MCF 10A (cell line): Measurements from ENCODE around the gene C3orf22. TPM values are rescaled to one million over a fixed set of nuclear protein-coding genes. Genes with fewer than 3 reads are reported as not detected.
A peak's percentile ranks its signal among the peaks of the same experiment; 100 is the strongest.

Experiments
- BruUV-seq: library from RNA; stranded (reverse); fragments of 400-500 nt; replicated peaks from 2 replicates; lab custom pipeline; 2021; lab: Mats Ljungman, UMichigan
- CTCF ChIA-PET: fragments of 300-600 bp; sonication (Branson Sonifier 250); formaldehyde crosslinking; extraction: SDS; loops from one replicate; lab custom pipeline; 2021; ENCODE audit warnings: antibody characterized with exemption, inconsistent platforms; lab: Yijun Ruan, JAX
- POLR2A ChIA-PET: fragments of 300-600, 350-650 bp; sonication (Branson Sonifier 250); formaldehyde crosslinking; extraction: SDS; loops from one replicate; lab custom pipeline; 2020; ENCODE audit warnings: antibody characterized with exemption, inconsistent platforms; lab: Yijun Ruan, JAX
- DNase-seq: peaks from one replicate; pipeline ENCODE4 v3.0.0-alpha.2; 2018; ENCODE audit not compliant: unreplicated experiment
- H3K27ac Mint-ChIP-seq: one replicate; pipeline ENCODE4 v1.8.0; 2022; ENCODE audit warnings: mild to moderate bottlenecking, low read depth, mixed read lengths; ENCODE audit not compliant: unreplicated experiment
- H3K27me3 Mint-ChIP-seq: one replicate; pipeline ENCODE4 v1.8.0; 2022; ENCODE audit warnings: mixed read lengths; ENCODE audit not compliant: insufficient read depth, unreplicated experiment
- H3K36me3 Mint-ChIP-seq: one replicate; pipeline ENCODE4 v1.8.0; 2022; ENCODE audit warnings: mild to moderate bottlenecking, moderate library complexity, mixed read lengths; ENCODE audit not compliant: insufficient read depth, unreplicated experiment
- H3K4me1 Mint-ChIP-seq: one replicate; pipeline ENCODE4 v1.8.0; 2022; ENCODE audit warnings: mixed read lengths; ENCODE audit not compliant: insufficient read depth, unreplicated experiment
- H3K4me3 Mint-ChIP-seq: one replicate; pipeline ENCODE4 v1.8.0; 2022; ENCODE audit warnings: mild to moderate bottlenecking, moderate library complexity, mixed read lengths; ENCODE audit not compliant: unreplicated experiment
- H3K9me3 Mint-ChIP-seq: one replicate; pipeline ENCODE4 v1.8.0; 2022; ENCODE audit warnings: mixed read lengths; ENCODE audit not compliant: unreplicated experiment
- intact Hi-C: fragments of 100-400 bp; cut with micrococcal nuclease; formaldehyde crosslinking; loops from 2 replicates; pipeline ENCODE4 v1.14.1; 2022
- total RNA-seq: library from RNA; stranded (reverse); gene quantifications from 2 replicates; pipeline ENCODE4 v1.2.3, GENCODE V29; 2022
- TF ChIP-seq, protein P1 (sequence below): fragments of 200-600 bp; IDR thresholded peaks from one replicate; pipeline ENCODE4 v1.8.0; 2022; ENCODE audit warnings: antibody characterized with exemption, mild to moderate bottlenecking; ENCODE audit not compliant: unreplicated experiment

C3orf22 gene
- total RNA-seq, 1 experiment from 2014 or later, result not detected

DNA sequence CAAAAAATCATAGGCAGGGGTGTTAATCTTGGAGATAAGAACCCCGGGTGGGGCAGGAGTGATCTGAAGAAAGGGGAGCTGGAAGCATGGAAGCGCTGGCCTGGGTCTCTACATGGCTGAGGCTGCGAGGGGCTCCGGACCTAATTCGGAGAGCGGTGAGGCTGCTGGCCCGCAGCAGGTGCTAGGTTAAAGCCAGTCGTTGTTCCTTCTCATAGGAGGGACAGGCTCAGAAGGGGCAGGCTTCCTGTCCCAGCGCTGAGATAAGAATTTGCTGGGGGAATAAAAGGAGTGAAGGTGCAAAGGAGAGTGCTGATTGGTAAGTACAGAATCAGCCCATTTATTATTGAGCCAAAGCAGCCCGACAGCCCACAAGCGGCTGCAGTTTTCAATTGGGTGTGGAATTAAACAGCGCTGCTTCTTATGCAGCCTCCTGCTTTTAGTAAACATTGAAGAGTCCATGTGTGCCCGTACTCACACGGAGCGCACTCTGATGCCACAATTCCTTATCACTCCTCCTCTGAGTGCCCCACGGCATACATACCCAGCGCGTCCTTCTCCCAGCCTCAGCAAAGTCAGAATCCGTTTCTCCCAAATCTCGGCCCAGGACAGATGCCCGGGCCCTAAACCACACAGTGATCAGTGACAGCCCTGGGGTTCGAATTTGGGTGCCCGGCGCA is 17.6 kb downstream of the C3orf22 start:
- H3K27ac Mint-ChIP-seq, result no peak overlapping the region
- POLR2A ChIA-PET, result no interaction called here
- intact Hi-C loops, result no loop called here
- no peak for DNase-seq
- TF ChIP-seq, protein P1, sequence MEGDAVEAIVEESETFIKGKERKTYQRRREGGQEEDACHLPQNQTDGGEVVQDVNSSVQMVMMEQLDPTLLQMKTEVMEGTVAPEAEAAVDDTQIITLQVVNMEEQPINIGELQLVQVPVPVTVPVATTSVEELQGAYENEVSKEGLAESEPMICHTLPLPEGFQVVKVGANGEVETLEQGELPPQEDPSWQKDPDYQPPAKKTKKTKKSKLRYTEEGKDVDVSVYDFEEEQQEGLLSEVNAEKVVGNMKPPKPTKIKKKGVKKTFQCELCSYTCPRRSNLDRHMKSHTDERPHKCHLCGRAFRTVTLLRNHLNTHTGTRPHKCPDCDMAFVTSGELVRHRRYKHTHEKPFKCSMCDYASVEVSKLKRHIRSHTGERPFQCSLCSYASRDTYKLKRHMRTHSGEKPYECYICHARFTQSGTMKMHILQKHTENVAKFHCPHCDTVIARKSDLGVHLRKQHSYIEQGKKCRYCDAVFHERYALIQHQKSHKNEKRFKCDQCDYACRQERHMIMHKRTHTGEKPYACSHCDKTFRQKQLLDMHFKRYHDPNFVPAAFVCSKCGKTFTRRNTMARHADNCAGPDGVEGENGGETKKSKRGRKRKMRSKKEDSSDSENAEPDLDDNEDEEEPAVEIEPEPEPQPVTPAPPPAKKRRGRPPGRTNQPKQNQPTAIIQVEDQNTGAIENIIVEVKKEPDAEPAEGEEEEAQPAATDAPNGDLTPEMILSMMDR, result no peak
- peaks cover 16% of the 10 kb centered on the region for H3K4me1 Mint-ChIP-seq
- CTCF ChIA-PET, result interaction anchor here (0.6 to 0.9 kb wide), 2 partner anchors 18 to 1918 kb away, joined by 3 to 4 read pairs; no protein-coding TSS in a partner anchor
- no peak overlapping the region for H3K4me3 Mint-ChIP-seq
- no peaks in the 10 kb centered on the region for H3K36me3 Mint-ChIP-seq
- H3K27me3 Mint-ChIP-seq, result peaks cover 28% of the 10 kb centered on the region
- no peaks in the 10 kb centered on the region for H3K9me3 Mint-ChIP-seq
- BruUV-seq, result no TSS peak

DNA sequence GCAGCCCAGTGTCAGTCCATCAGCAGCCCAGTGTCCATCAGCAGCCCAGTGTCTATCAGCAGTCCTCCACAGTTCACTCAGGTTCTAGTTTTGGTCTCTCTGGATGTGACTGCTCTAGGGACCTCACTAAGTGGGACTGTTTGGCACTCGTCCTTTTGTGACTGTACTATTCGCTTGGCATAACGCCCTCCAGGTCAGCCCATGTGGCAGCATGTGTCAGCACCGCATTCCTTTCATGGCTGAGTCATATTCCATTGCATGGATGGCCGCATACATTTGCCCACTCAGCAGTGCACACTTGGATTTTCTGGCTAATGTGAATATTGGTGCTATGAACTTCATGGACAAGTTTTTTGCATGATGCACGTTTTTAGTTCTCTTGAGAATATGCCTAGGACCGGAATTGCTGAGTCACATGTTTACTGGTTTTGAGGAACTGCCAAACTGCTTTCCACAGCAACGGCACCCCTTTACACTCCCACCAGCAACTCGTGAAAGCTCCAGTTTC is 18.3 kb downstream of the C3orf22 start:
- H3K4me1 Mint-ChIP-seq, result peaks cover 16% of the 10 kb centered on the region
- H3K27me3 Mint-ChIP-seq, result peaks cover 34% of the 10 kb centered on the region
- TF ChIP-seq, protein P1, result no peak
- ChIA-PET CTCF (interaction anchor here (0.9 kb wide), 1 partner anchor 17 kb away, joined by 4 read pairs; no protein-coding TSS in a partner anchor), POLR2A (no interaction called here)
- no TSS peak for BruUV-seq
- no peak overlapping the region for H3K27ac Mint-ChIP-seq
- intact Hi-C loops, result no loop called here
- no peaks in the 10 kb centered on the region for H3K9me3 Mint-ChIP-seq
- no peak overlapping the region for H3K4me3 Mint-ChIP-seq
- peak; percentile 92 for DNase-seq
- no peaks in the 10 kb centered on the region for H3K36me3 Mint-ChIP-seq

DNA sequence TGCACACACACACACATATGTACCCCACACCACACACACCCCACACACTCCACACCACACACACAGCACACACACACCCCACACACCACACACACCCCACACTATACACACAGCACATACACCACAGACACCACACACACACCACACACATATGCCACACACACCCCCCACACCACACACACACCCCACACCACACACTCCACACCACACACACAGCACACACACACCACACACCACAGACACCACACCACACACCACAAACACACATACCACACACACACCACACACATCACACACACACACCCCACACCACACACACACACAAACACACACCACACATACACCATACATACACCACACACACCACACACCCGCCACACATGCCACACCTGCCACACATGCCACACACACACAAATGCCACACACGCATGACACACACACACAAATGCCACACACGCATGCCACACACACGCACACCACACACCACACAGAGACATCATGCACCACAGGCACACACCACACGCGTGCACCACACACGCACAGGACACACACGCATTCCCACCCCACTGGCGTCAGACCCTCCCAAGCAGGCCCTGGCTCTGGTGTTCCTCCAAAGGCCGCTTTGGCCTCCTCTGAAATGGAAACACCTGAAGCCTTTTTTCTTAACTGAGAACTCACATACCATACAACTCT is 19.0 kb downstream of the C3orf22 start:
- H3K4me3 Mint-ChIP-seq, result no peak overlapping the region
- peaks cover 41% of the 10 kb centered on the region for H3K27me3 Mint-ChIP-seq
- TF ChIP-seq, protein P1, result no peak
- ChIA-PET CTCF (no interaction called here), POLR2A (no interaction called here)
- intact Hi-C loops, result loop anchor here (2.0 kb wide), 1 partner anchor 63 kb away; no protein-coding TSS in a partner anchor
- no peak for DNase-seq
- no peak overlapping the region for H3K27ac Mint-ChIP-seq
- H3K4me1 Mint-ChIP-seq, result peaks cover 16% of the 10 kb centered on the region
- no TSS peak for BruUV-seq
- no peaks in the 10 kb centered on the region for H3K36me3 Mint-ChIP-seq
- no peaks in the 10 kb centered on the region for H3K9me3 Mint-ChIP-seq

DNA sequence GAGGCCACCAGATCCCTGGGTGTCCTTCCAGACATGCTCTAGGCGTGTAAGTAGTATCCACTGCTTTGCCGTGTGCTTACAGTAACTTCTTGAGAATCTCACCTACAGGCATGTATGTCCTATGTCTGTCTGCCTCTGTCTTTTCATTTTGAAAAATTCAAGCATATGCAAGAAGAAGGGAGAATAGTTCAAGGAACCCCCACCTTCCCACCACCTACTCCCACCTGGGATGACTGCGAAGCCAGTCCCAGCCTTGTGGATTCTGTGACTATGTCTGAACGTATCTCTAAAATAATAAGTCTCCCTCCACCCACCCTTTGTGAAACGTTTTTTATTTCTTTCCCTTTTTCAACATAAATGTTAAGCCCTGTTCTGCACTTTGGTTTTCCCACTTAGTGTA is 19.8 kb downstream of the C3orf22 start:
- TF ChIP-seq, protein P1, result no peak
- Mint-ChIP-seq H3K27ac (no peak overlapping the region), H3K27me3 (peaks cover 48% of the 10 kb centered on the region), H3K4me1 (peaks cover 16% of the 10 kb centered on the region), H3K4me3 (no peak overlapping the region), H3K36me3 (no peaks in the 10 kb centered on the region), H3K9me3 (no peaks in the 10 kb centered on the region)
- CTCF ChIA-PET, result interaction anchor here (1.8 kb wide), 1 partner anchor 16 kb away, joined by 6 read pairs; no protein-coding TSS in a partner anchor
- BruUV-seq, result no TSS peak
- intact Hi-C loops, result loop anchor here (2.0 kb wide), 1 partner anchor 62 kb away; no protein-coding TSS in a partner anchor
- DNase-seq, result no peak
- POLR2A ChIA-PET, result no interaction called here
